ENCODE results near the gene RPL28. TPM values are rescaled to one million over a fixed set of nuclear protein-coding genes. Genes with fewer than 3 reads are reported as not detected.

RPL28 gene
- total and polyA plus RNA-seq, 2 of the 13 experiments (the other 11 are each of a cell fraction or from before 2014, with no cell fraction given) = 105 to 420 TPM

GRCh38 chr19:55365964-55366363 is 19.8 kb upstream of the RPL28 start (continued):
- TF ChIP-seq AHDC1 (CRISPR knock-in tag; IDR thresholded peaks at IDR 0.05; ENCODE audit: borderline replicate concordance) (no peak), ZMAT5 (CRISPR knock-in tag; IDR thresholded peaks at IDR 0.05; ENCODE audit: borderline replicate concordance, low read depth) (no peak)

GRCh38 chr19:55366790-55367189 is 18.9 kb upstream of the RPL28 start:
- no peaks in the 10 kb centered on the region for H3K9me3 ChIP-seq (ENCODE audit: low read length)
- intact Hi-C loops (cut with micrococcal nuclease; ENCODE audit: unreplicated experiment) = no loop called here
- ChIA-PET CTCF (ENCODE audit: low intra/inter-chr PET ratio, low total read pairs) (no interaction called here), POLR2A (no interaction called here)
- ATAC-seq (no peak), FAIRE-seq (no peak), DNase-seq (ENCODE audit: low spot score) (no peak)
- no peaks in the 10 kb centered on the region for H4K20me1 ChIP-seq (ENCODE audit: insufficient read depth, low read length)
- no peak overlapping the region for H3K27ac ChIP-seq (ENCODE audit: extremely low read length, insufficient read depth, low read length)
- H3K27me3 ChIP-seq (ENCODE audit: control insufficient read depth in 1 of 2, insufficient read depth in 2 of 2, low read length in 2 of 2) = peaks cover 8 to 35% of the 10 kb centered on the region in 2 experiments; a peak in 4 of 5 replicates
- H3K36me3 ChIP-seq (replicated peaks in 1 of 2; ENCODE audit: control insufficient read depth in 1 of 2, insufficient read depth in 2 of 2, low read length in 2 of 2) = no peaks in the 10 kb centered on the region
- H3K9ac ChIP-seq (ENCODE audit: insufficient read depth, low read depth, low read length) = no peak overlapping the region
- in situ Hi-C loops (cut with HindIII; ENCODE audit: extremely low pct_ligation_motif_present, low pct_unique_long_range_greater_than_20kb) = no loop called here
- H3K4me3 ChIP-seq (replicated peaks in 1 of 3; ENCODE audit: insufficient read depth in 1 of 3, low read depth in 2 of 3, low read length in 3 of 3) = no peak overlapping the region
- H3K4me2 ChIP-seq (ENCODE audit: low read depth, low read length) = no peak overlapping the region
- H3K4me1 ChIP-seq (ENCODE audit: insufficient read depth, low read length) = peaks cover 31% of the 10 kb centered on the region
- no peaks in the 10 kb centered on the region for H3K79me2 ChIP-seq (ENCODE audit: insufficient read depth, low read length)
- no TSS peak for BruUV-seq (replicated peaks)
- WGBS (ENCODE audit: low lambda C conversion rate) = 72% methylated on average over 3 of the region's 3 CpGs
- no peak overlapping the region for H2AFZ ChIP-seq (ENCODE audit: low read length)
- TF ChIP-seq KAT2B (IDR thresholded peaks at IDR 0.05; ENCODE audit: borderline replicate concordance, low read depth, low read length) (no peak), HOXA5 (CRISPR knock-in tag; IDR thresholded peaks at IDR 0.05) (no peak), SSRP1 (CRISPR knock-in tag; IDR thresholded peaks at IDR 0.05) (no peak), ZNF749 (CRISPR knock-in tag; IDR thresholded peaks at IDR 0.05; ENCODE audit: borderline replicate concordance) (no peak), ZNF550 (CRISPR knock-in tag; IDR thresholded peaks at IDR 0.05; ENCODE audit: borderline replicate concordance) (no peak), THRA (CRISPR knock-in tag; IDR thresholded peaks at IDR 0.05; ENCODE audit: borderline replicate concordance) (no peak), ZBTB4 (CRISPR knock-in tag; IDR thresholded peaks at IDR 0.05; ENCODE audit: borderline replicate concordance) (no peak), FOXP1 (IDR thresholded peaks at IDR 0.05) (no peak), FOXP1 (CRISPR knock-in tag; IDR thresholded peaks at IDR 0.05) (no peak), ZNF20 (CRISPR knock-in tag; IDR thresholded peaks at IDR 0.05) (no peak)

Measured in HepG2 (cell line).